Neutrophil (primary cell): ENCODE measurements around the gene SCLT1.

Source experiments
- H3K27ac ChIP-seq: fragments of 200-600 bp; sonication (generic); 2 replicates; pipeline ENCODE4 v1.5.1; 2016; ENCODE audit warnings: mild to moderate bottlenecking, moderate library complexity
- H3K27me3 ChIP-seq: fragments of 200-600 bp; sonication (generic); 2 replicates; pipeline ENCODE4 v1.6.0; 2016; ENCODE audit warnings: mild to moderate bottlenecking
- H3K36me3 ChIP-seq: fragments of 200-600 bp; sonication (generic); 2 replicates; pipeline ENCODE4 v1.5.1; 2017
- H3K4me1 ChIP-seq, 2 experiments: fragments of 200-600 bp in 1 of 2; sonication (generic) in 1 of 2; 1 replicate in 1 of 2; 2 replicates in 1 of 2; pipeline versions ENCODE4 v1.5.1 to v1.6.1; 2013 to 2016; ENCODE audit warnings: low read depth in 1 of 2, low read length in 1 of 2, mild to moderate bottlenecking in 1 of 2, moderate library complexity in 1 of 2; ENCODE audit not compliant: control insufficient read depth in 1 of 2, insufficient read depth in 1 of 2
- H3K4me3 ChIP-seq, 2 experiments: fragments of 200-600 bp in 1 of 2; sonication (generic) in 1 of 2; 1 replicate in 1 of 2; 2 replicates in 1 of 2; pipeline ENCODE4 v1.5.1; 2013 to 2016; ENCODE audit warnings: low read depth in 1 of 2, low read length in 1 of 2, mild to moderate bottlenecking in 1 of 2, moderate library complexity in 1 of 2
- H3K9me3 ChIP-seq: fragments of 200-600 bp; sonication (generic); 2 replicates; pipeline ENCODE4 v1.5.1; 2016
- CTCF ChIP-seq: fragments of 200-600 bp; sonication (generic); IDR thresholded peaks from 2 replicates; pipeline ENCODE4 v1.5.1; 2016; ENCODE audit warnings: antibody characterized with exemption

The SCLT1 gene

GRCh38 chr4:129093191-129093920, at the start of gene SCLT1:
Gene SCLT1, minus strand, starts transcription at chr4:129093539. Its CDS starts 436 bp downstream, at chr4:129093103.
- Histone ChIP-seq H3K27ac (peak within 1 kb of the TSS; percentile 94), H3K4me3 (peak within 1 kb of the TSS; percentile 82 to 98), H3K9me3 (no peaks in the 10 kb centered on the region), H3K27me3 (no peaks in the 10 kb centered on the region), H3K4me1 (peaks cover 57 to 61% of the 10 kb centered on the region in 2 experiments), H3K36me3 (no peaks in the 10 kb centered on the region)
- peak; percentile 49 for TF ChIP-seq CTCF

- no peak for TF ChIP-seq CTCF
- Histone ChIP-seq H3K36me3 (no peaks in the 10 kb centered on the region), H3K4me3 (no peak overlapping the region), H3K27me3 (peaks cover 20% of the 10 kb centered on the region), H3K4me1 (no peaks in the 10 kb centered on the region), H3K9me3 (no peaks in the 10 kb centered on the region), H3K27ac (no peak overlapping the region)
Observed at GRCh38 chr4:129140521-129140920, 47.2 kb upstream of the SCLT1 start.

GRCh38 chr4:129138810-129139496, 45.6 kb upstream of the SCLT1 start:
- H3K9me3 ChIP-seq = no peaks in the 10 kb centered on the region
- H3K36me3 ChIP-seq = no peaks in the 10 kb centered on the region
- TF ChIP-seq CTCF = no peak
- no peak overlapping the region for H3K4me3 ChIP-seq
- H3K27ac ChIP-seq = no peak overlapping the region
- no peaks in the 10 kb centered on the region for H3K4me1 ChIP-seq
- H3K27me3 ChIP-seq = peaks cover 16% of the 10 kb centered on the region

GRCh38 chr4:129136433-129136832, 43.1 kb upstream of the SCLT1 start:
- Histone ChIP-seq H3K4me3 (no peak overlapping the region), H3K4me1 (no peaks in the 10 kb centered on the region), H3K36me3 (no peaks in the 10 kb centered on the region), H3K27me3 (peaks cover 1% of the 10 kb centered on the region), H3K9me3 (no peaks in the 10 kb centered on the region), H3K27ac (no peak overlapping the region)
- no peak for TF ChIP-seq CTCF

- Histone ChIP-seq H3K36me3 (no peaks in the 10 kb centered on the region), H3K4me1 (no peaks in the 10 kb centered on the region), H3K9me3 (no peaks in the 10 kb centered on the region), H3K27me3 (no peaks in the 10 kb centered on the region), H3K27ac (no peak overlapping the region), H3K4me3 (no peak overlapping the region)
- TF ChIP-seq CTCF = no peak
Observed at GRCh38 chr4:129131343-129131742, 38.0 kb upstream of the SCLT1 start.
